ENCODE data around the gene TIMM22.
A peak's percentile ranks its signal among the peaks of the same experiment; 100 is the strongest.

The TIMM22 gene

GRCh38 chr17:1000597-1001461 is 3.9 kb downstream of the TIMM22 start (continued):
- no peak for TF ChIP-seq ZNF354C (tag by site-specific recombination; IDR thresholded peaks at IDR 0.05; ENCODE audit: borderline replicate concordance, low read depth)

- no peak for TF ChIP-seq ZNF830 (tag by site-specific recombination; IDR thresholded peaks at IDR 0.05; ENCODE audit: low read depth)
- no peak for TF ChIP-seq OVOL3 (tag by site-specific recombination; IDR thresholded peaks at IDR 0.05)
- TF ChIP-seq ZNF433 (tag by site-specific recombination; IDR thresholded peaks at IDR 0.05; ENCODE audit: low read depth), result no peak
- no peak for TF ChIP-seq ELK4 (IDR thresholded peaks at IDR 0.05; ENCODE audit: borderline replicate concordance, low read depth, low read length)
- no peak for TF ChIP-seq ZNF639 (tag by site-specific recombination; IDR thresholded peaks at IDR 0.05)
- no peak for TF ChIP-seq ZNF366 (tag by site-specific recombination; conservative IDR thresholded peaks at IDR 0.05)
- no peak for TF ChIP-seq ZNF214 (tag by site-specific recombination; IDR thresholded peaks at IDR 0.05; ENCODE audit: borderline replicate concordance)
- TF ChIP-seq ZNF132 (tag by site-specific recombination; IDR thresholded peaks at IDR 0.05; ENCODE audit: borderline replicate concordance), result no peak
- TF ChIP-seq ZNF292 (tag by site-specific recombination; IDR thresholded peaks at IDR 0.05; ENCODE audit: borderline replicate concordance, low read depth), result no peak
- TF ChIP-seq ZSCAN30 (tag by site-specific recombination; IDR thresholded peaks at IDR 0.05), result no peak
- TF ChIP-seq ZNF146 (tag by site-specific recombination; IDR thresholded peaks at IDR 0.05), result peak; percentile 59
- TF ChIP-seq TSHZ1 (tag by site-specific recombination; IDR thresholded peaks at IDR 0.05; ENCODE audit: borderline replicate concordance), result no peak
- peak; percentile 31; the same call in 1 of the 2 replicates for TF ChIP-seq ZNF629 (tag by site-specific recombination; IDR thresholded peaks at IDR 0.05)
- peaks cover 15% of the 10 kb centered on the region for H3K4me1 ChIP-seq (ENCODE audit: control insufficient read depth, insufficient read depth, low read length)
- H3K9me3 ChIP-seq (ENCODE audit: control insufficient read depth, insufficient read depth, low read depth, low read length), result no peaks in the 10 kb centered on the region
- H3K36me3 ChIP-seq (ENCODE audit: control insufficient read depth in 2 of 2, insufficient read depth in 1 of 2, low read length in 2 of 2), result peaks cover 18 to 83% of the 10 kb centered on the region in 2 experiments
- ChIA-PET CTCF (interaction anchor here (0.6 to 4.8 kb wide), 6 partner anchors 54 to 628 kb away, joined by 3 to 48 read pairs (median 3); no protein-coding TSS in a partner anchor), POLR2A (interaction anchor here (0.6 to 1.0 kb wide), 4 partner anchors 21 to 803 kb away, joined by 3 to 4 read pairs (median 4); no protein-coding TSS in a partner anchor)
- H3K27ac ChIP-seq (ENCODE audit: extremely low read depth, low read depth, low read length), result peak overlapping the region; percentile 44; the same call in 1 of the 2 replicates
- no peak overlapping the region for H3K4me3 ChIP-seq (ENCODE audit: low read depth, low read length)
Observed at GRCh38 chr17:1001640-1002411, 4.9 kb downstream of the TIMM22 start.

Data from HEK293 (cell line).